Right ventricle myocardium inferior (tissue), 1 donor: ENCODE measurements around the gene HTT. TPM values are rescaled to one million over a fixed set of nuclear protein-coding genes. Genes with fewer than 3 reads are reported as not detected.
A peak's percentile ranks its signal among the peaks of the same experiment; 100 is the strongest.
"Not testable (repeated sequence)": the region's sequence is repeated elsewhere in the genome, so short reads cannot be mapped to it uniquely, and the experiment has no call there.

Experiments
- ATAC-seq: fragments of 200-7000 bp; cut with Tn5 transposase; one replicate; pipeline ENCODE4 v1.9.1; 2020; ENCODE audit warnings: mild to moderate bottlenecking, moderate library complexity
- DNase-seq: peaks from one replicate; pipeline ENCODE4 v3.0.0; 2021; ENCODE audit errors: missing footprints
- intact Hi-C: fragments of 100-400 bp; cut with DNase I; formaldehyde crosslinking; loops from one replicate; pipeline ENCODE4 v1.11.0; 2022
- total RNA-seq: library from RNA; stranded (reverse); fragmentation: NEBNext Ultra II Directional; extraction: Animal tissue kit (Norgen Biotek cat#: 25700); gene quantifications from one replicate; pipeline ENCODE4 v1.2.1, GENCODE V29; 2021
- donor health status: DM: no; HTN: yes; CAD: no; lungs with severe emphysema.

Gene HTT
- total RNA-seq, 1 donor from 2014 or later = 24.2 TPM

DNA sequence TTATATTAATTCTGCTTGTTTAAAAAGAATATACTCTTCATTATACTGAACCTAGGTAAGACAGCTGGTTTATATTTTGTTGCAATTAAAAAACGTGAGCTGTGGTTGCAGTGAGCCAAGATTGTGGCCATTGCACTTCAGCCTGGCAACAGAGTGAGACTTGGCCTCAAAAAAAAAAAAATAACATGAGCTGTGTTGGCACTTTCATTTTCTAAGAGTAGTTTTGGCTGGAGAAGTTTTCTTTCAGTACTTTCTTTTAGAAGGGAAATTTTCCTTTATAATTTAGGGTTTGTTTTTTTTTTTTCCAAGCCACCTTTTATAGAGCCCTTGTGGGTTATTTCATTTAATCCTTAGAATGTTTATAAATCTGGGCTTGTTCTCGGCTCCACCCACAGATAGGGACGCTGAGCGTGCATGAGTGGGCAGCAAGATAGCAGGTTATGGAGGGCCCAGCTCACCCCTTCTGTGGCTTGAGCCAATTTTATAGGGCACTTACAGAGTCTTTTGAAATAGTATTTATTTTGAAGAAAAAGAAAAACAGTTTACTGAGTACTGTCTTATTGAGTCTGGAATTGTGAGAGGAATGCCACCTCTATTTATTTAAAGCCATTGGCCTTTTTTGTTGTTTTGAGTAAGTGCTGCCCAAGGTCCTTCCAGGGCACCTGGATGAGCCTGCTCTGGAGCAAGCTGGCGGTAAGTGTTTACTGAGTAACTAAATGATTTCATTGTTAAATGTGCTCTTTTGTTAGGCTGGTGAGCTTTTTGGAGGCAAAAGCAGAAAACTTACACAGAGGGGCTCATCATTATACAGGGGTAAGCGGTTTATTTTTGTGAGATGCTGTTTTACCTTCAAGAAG is 60.9 kb downstream of the HTT start:
- ATAC-seq (no peak), DNase-seq (no peak)
- intact Hi-C loops = loop anchor here (2.0 kb wide), 1 partner anchor 29 kb away; no protein-coding TSS in a partner anchor

GRCh38 chr4:3136454-3136853 is 62.0 kb downstream of the HTT start:
- intact Hi-C loops = loop anchor here (2.0 kb wide), 1 partner anchor 30 kb away; no protein-coding TSS in a partner anchor
- DNase-seq (no peak), ATAC-seq (no peak)

DNA sequence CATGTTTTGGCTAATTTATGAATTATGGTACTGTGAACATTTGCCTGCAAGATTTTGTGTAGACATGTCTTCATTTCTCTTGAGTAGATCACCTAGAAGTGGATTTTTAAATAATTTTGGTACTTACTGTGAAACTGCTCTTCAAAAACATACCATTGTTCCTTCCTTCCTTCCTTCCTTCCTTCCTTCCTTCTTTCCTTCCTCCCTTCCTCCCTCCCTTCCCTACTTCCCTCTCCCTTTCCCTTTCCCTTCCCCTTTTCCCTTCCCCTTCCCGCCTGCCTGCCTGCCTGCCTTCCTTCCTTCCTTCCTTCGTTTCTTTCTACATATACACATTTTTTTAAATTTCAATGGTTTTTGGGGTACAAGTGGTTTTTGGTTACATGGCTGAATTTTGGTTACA is 63.4 kb downstream of the HTT start:
- intact Hi-C loops = loop anchor here (2.0 kb wide), 1 partner anchor 31 kb away; no protein-coding TSS in a partner anchor
- DNase-seq (no peak), ATAC-seq (no peak)

GRCh38 chr4:3145234-3145924 is 70.9 kb downstream of the HTT start:
- intact Hi-C loops = no loop called here
- ATAC-seq (no peak), DNase-seq (no peak)

GRCh38 chr4:3148926-3149325 is 74.4 kb downstream of the HTT start:
- ATAC-seq (no peak), DNase-seq (no peak)
- intact Hi-C loops = no loop called here

GRCh38 chr4:3151238-3151637 is 76.8 kb downstream of the HTT start:
- ATAC-seq, intact Hi-C loops, DNase-seq: not testable (repeated sequence)

DNA sequence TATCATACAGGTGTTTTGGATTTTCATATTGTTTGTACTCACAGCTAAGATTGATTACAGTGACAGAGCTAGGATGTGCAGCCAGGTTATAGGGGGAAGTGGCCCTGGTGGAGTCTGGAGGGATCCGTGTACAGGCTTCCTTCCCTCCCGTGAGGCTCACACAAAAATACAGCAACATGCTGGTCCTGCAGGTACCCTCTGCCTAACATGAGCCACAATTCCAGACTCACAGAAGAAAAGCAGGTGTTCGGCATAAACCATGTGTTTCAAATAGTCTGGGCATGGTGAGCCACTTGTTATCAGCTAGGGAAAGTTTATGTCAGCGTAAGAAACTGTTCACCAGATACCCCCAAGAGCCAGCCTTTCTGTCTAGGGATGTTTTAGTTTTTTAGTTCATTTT is 82.9 kb downstream of the HTT start:
- intact Hi-C loops = no loop called here
- DNase-seq (no peak), ATAC-seq (no peak)

DNA sequence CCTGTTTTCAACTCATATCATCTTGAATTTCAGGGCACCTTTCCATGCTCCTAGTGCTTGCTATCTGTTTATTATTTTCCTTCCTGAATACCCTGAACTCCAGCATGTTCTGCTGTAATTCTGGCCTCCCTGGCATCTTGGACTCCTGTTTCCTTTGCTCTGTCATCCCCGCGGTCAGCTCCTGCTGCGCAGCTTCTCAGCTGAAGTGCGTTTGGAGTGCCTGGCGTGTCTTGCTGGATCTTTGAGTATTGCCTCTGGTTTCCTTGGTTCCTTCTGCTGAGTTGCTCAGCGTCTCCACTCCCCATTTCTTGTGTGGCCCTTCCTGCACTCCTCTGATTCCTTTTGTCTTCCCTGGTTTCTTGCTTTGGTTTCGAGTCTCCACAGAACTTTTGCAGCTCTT is 84.4 kb downstream of the HTT start:
- intact Hi-C loops = no loop called here
- DNase-seq (no peak), ATAC-seq (no peak)

- intact Hi-C loops = no loop called here
- ATAC-seq = no peak
- no peak for DNase-seq
Observed at GRCh38 chr4:3160438-3160837, 86.0 kb downstream of the HTT start.

DNA sequence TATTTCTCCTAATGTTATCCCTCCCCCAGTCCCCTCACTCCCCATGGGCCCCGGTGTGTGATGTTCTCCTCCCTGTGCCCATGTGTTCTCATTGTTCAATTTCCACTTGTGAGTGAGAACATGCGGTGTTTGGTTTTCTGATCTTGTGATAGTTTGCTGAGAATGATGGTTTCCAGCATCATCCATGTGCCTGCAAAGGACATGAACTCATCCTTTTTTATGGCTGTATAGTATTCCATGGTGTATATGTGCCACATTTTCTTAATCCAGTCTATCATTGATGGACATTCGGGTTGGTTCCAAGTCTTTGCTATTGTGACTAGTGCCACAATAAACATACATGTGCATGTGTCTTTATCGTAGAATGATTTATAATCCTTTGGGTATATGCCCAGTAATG is 86.6 kb downstream of the HTT start:
- ATAC-seq, intact Hi-C loops: not testable (repeated sequence)

DNA sequence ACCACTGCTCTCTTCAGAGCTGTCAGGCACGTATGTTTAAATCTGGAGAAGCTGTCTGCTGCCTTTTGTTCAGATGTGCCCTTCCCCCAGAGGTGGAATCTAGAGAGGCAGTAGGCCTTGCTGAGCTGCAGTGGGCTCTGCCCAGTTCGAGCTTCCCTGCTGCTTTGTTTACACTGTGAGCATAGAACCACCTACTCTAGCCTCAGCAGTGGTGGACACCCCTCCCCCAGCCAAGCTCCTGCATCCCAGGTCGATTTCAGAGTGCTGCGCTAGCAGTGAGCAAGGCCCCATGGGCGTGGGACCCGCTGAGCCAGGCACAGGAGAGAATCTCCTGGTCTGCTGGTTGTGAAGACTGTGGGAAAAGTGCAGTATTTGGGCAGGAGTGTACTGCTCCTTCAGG is 92.0 kb downstream of the HTT start:
- ATAC-seq, intact Hi-C loops, DNase-seq: not testable (repeated sequence)

More for the DNA sequence above, 86.6 kb downstream of the HTT start:
- DNase-seq = not testable (repeated sequence)

- no peak for ATAC-seq
- DNase-seq = no peak
- intact Hi-C loops = no loop called here
Observed at GRCh38 chr4:3168029-3168428, 93.5 kb downstream of the HTT start.

GRCh38 chr4:3174371-3175338 is 100.2 kb downstream of the HTT start:
- intact Hi-C loops = no loop called here
- peak; percentile 42 for ATAC-seq
- DNase-seq = no peak

- intact Hi-C loops = no loop called here
- ATAC-seq (no peak), DNase-seq (no peak)
Observed at GRCh38 chr4:3176367-3177229, 102.1 kb downstream of the HTT start.

GRCh38 chr4:3177426-3177825 is 102.9 kb downstream of the HTT start:
- intact Hi-C loops = no loop called here
- no peak for DNase-seq
- no peak for ATAC-seq

DNA sequence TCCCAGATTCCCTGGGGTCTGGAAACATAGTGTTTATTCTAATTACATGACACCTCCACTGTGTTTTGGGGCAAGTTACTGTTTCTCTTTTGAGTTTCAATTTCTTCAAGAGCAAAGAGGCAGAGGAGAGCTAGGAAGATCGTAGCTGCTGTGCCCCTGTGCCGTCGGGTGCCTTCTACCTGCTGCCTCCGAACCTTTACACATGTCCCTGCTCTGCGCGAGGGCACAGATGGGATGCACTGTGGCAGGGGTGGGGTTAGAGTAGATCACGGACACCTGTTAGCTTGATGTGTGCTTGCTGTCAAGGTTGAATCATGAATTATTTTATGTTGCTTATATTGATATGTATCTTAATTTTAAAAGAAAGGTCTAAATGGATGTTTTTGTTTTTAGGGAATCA is 103.4 kb downstream of the HTT start:
- no peak for ATAC-seq
- intact Hi-C loops = no loop called here
- no peak for DNase-seq

DNA sequence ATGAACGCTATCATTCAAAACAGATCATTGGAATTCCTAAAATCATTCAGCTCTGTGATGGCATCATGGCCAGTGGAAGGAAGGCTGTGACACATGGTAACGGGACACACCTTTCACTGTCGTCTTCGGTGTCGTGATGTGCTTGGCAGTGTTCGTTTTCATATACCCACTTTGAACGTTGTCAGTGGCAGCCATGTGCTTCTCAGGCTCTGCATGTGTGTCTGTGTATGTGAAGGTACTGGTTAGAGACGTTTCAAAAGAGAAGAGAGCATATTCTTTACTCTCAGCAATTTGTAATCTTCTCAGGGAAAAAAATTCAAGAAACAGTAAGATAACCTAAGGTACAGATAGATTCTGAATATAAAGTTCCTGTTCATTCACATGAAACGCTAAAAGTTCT is 103.9 kb downstream of the HTT start:
- DNase-seq (no peak), ATAC-seq (no peak)
- intact Hi-C loops = no loop called here

DNA sequence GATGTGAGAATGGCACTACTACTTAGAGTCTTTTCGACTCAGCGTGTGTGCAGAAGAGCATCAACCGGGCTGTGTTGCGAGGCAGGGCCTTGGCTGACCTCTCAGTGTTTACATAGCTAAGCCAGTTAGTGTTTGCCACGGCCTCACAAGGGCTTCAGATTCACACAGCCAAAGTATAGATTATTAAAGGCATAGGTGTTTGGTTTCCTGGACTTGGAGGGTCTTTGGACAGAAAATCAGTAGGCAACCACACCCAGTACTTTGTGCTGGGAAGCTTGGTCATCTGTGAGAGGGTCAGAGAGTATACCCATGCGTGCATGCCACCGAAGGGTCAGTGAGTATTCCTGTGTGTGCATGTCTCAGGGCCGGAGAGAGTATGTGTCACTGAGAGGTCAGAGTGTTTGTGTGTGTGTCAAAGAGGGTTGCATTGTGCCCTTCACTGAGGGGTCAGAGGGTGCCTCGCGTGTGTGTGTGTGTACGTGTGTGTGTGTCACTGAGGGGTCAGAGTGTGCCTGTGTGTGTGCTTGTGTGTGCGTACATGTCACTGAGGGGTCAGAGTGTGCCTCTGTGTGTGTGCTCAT is 104.7 kb downstream of the HTT start:
- intact Hi-C loops = no loop called here
- ATAC-seq (no peak), DNase-seq (no peak)
